Vagina (tissue), 2 donors: ENCODE data around the gene EXOSC2. TPM values are rescaled to one million over a fixed set of nuclear protein-coding genes. Genes with fewer than 3 reads are reported as not detected.

Experiments
- DNase-seq, 2 donors: peaks; one replicate each; pipeline ENCODE4 v3.0.0-alpha.2; 2017; ENCODE audit errors: extremely low spot score in 2 of 2
- H3K27ac ChIP-seq: fragments of 200-600 bp; sonication (generic); one replicate; pipeline ENCODE4 v1.5.1; 2019
- H3K27me3 ChIP-seq: fragments of 200-600 bp; sonication (generic); one replicate; pipeline ENCODE4 v1.5.1; 2019
- H3K36me3 ChIP-seq, 2 donors: fragments of 200-600 bp; sonication (generic); one replicate each; pipeline ENCODE4 v1.5.1; 2017 to 2019
- H3K4me1 ChIP-seq: fragments of 200-600 bp; sonication (generic); one replicate; pipeline ENCODE4 v1.5.1; 2019
- H3K4me3 ChIP-seq, 2 donors: fragments of 200-600 bp; sonication (generic); 1 replicate in 1 of 2; 2 replicates in 1 of 2; pipeline ENCODE4 v1.5.1; 2016 to 2019
- H3K9me3 ChIP-seq: fragments of 200-600 bp; sonication (generic); one replicate; pipeline ENCODE4 v1.5.1; 2019
- POLR2A ChIP-seq, 2 donors: fragments of 450-650 bp; IDR thresholded peaks; one replicate each; pipeline ENCODE4 v1.6.1; 2017; ENCODE audit warnings: antibody characterized with exemption in 2 of 2, mild to moderate bottlenecking in 2 of 2, moderate library complexity in 2 of 2
- POLR2AphosphoS5 ChIP-seq, 2 donors: sonication (generic); formaldehyde crosslinking; IDR thresholded peaks; one replicate each; pipeline ENCODE4 v1.9.0; 2017; ENCODE audit warnings: antibody characterized with exemption in 2 of 2, mild to moderate bottlenecking in 2 of 2, low read depth in 1 of 2; ENCODE audit not compliant: insufficient read depth in 1 of 2
- intact Hi-C: fragments of 100-400 bp; cut with DNase I; formaldehyde crosslinking; loops from one replicate; pipeline ENCODE4 v1.15.1; 2023
- small RNA-seq: library from RNA; depleted of rRNA; stranded (forward); fragments of <200 nt; gene quantifications from one replicate; pipeline ENCODE3, GENCODE V24; 2016
- total RNA-seq: library from RNA; depleted of rRNA; stranded (reverse); fragments of >200 nt; gene quantifications from one replicate; pipeline ENCODE4 v1.2.3, GENCODE V29; 2016

The EXOSC2 gene
- total RNA-seq, 1 donor from 2014 or later, result 13.5 TPM

DNA sequence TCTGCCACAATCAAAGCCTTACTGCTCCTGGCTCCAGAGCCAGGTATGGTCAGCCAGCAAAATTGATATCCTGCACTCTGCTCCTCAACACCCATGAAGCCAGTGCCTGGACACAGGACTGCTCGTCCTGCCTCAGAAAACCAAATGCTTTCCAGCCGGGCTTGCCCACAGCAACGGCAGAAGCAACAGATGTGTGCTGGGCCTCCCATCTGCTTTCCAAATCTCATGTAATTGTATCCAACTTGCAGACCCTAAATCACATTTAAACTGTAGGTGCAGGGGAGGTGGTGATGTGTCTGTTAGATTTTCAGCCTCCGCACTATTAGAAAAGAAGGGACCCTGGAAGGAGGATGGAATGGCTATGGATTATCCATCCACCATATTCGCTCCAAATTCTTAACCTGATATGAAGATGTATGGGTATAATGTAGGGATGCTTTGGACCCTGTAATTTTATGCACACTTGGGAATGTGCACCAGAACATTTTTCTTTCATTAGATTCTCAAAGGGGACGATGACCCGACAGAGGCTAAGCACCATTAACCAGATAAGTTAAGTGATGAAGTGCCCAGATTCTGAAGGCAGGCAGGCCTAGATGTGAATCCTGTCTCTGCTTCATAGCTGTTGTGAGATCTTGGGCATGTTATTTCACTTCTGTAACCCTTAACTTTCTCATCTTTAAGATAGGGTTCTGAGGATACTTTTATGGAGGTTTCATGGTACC is 58.2 kb downstream of the EXOSC2 start:
- intact Hi-C loops, result no loop called here
- H3K27me3 ChIP-seq, result no peaks in the 10 kb centered on the region
- no peak overlapping the region for H3K4me3 ChIP-seq
- no peaks in the 10 kb centered on the region for H3K36me3 ChIP-seq
- peaks cover 5% of the 10 kb centered on the region for H3K4me1 ChIP-seq
- TF ChIP-seq POLR2A (IDR thresholded peaks at IDR 0.05), result no peak
- TF ChIP-seq POLR2AphosphoS5 (IDR thresholded peaks at IDR 0.05; ENCODE audit: insufficient read depth in 1 of 2, low read depth in 1 of 2), result no peak
- DNase-seq, result no peak
- H3K27ac ChIP-seq, result no peak overlapping the region
- H3K9me3 ChIP-seq, result no peaks in the 10 kb centered on the region

Small RNA genes lying within 50 kb of the gene (small RNA-seq; reads per million reads assigned to genes)
- gene AL359092.1, result not detected

Other genes starting within 250 kb of the EXOSC2 start
- 84.0 TPM for gene ASS1, start 248.8 kb upstream of the EXOSC2 start, total RNA-seq
- gene FUBP3, start 114.2 kb upstream of the EXOSC2 start, total RNA-seq, result 33.6 TPM
- not detected for gene PRDM12, start 29.2 kb upstream of the EXOSC2 start, total RNA-seq
- 68.5 TPM for gene ABL1, start 141.5 kb downstream of the EXOSC2 start, total RNA-seq
- gene QRFP, start 203.0 kb downstream of the EXOSC2 start, total RNA-seq, result not detected
- not detected for gene FIBCD1, start 245.5 kb downstream of the EXOSC2 start, total RNA-seq